Smooth muscle cell (in vitro differentiated cells): ENCODE data around the gene UBASH3A. TPM values are rescaled to one million over a fixed set of nuclear protein-coding genes. Genes with fewer than 3 reads are reported as not detected.

Experiments
- DNase-seq: peaks from one replicate; lab custom pipeline; 2025; ENCODE audit not compliant: unreplicated experiment; lab: John Stamatoyannopoulos, UW
- H2AFZ ChIP-seq: fragments of 200-600 bp; sonication (generic); 2 replicates; pipeline ENCODE4 v1.6.0; 2016; ENCODE audit warnings: antibody characterized with exemption, low read depth, mild to moderate bottlenecking
- H3F3A ChIP-seq: fragments of 200-600 bp; sonication (generic); 2 replicates; pipeline ENCODE4 v1.6.0; 2017; ENCODE audit warnings: antibody characterized with exemption, low read depth
- H3K27ac ChIP-seq: fragments of 200-600 bp; sonication (generic); 2 replicates; pipeline ENCODE4 v1.5.1; 2016; ENCODE audit warnings: low read depth, mild to moderate bottlenecking
- H3K27me3 ChIP-seq: fragments of 200-600 bp; sonication (generic); 2 replicates; pipeline ENCODE4 v1.6.1; 2016; ENCODE audit warnings: low read depth, mild to moderate bottlenecking
- H3K36me3 ChIP-seq: fragments of 200-600 bp; sonication (generic); 2 replicates; pipeline ENCODE4 v1.5.1; 2016; ENCODE audit warnings: low read depth
- H3K4me1 ChIP-seq: fragments of 200-600 bp; sonication (generic); 2 replicates; pipeline ENCODE4 v1.5.1; 2016; ENCODE audit warnings: low read depth
- H3K4me2 ChIP-seq: fragments of 200-600 bp; sonication (generic); 2 replicates; pipeline ENCODE4 v1.6.0; 2016; ENCODE audit warnings: mild to moderate bottlenecking
- H3K4me3 ChIP-seq: fragments of 200-600 bp; sonication (generic); 2 replicates; pipeline ENCODE4 v1.5.1; 2016; ENCODE audit warnings: mild to moderate bottlenecking
- H3K79me2 ChIP-seq: fragments of 200-600 bp; sonication (generic); 2 replicates; pipeline ENCODE4 v1.6.0; 2016; ENCODE audit warnings: low read depth, mild to moderate bottlenecking
- H3K9ac ChIP-seq: fragments of 200-600 bp; sonication (generic); 2 replicates; pipeline ENCODE4 v1.6.0; 2016; ENCODE audit warnings: low read depth
- H3K9me3 ChIP-seq: fragments of 200-600 bp; sonication (generic); replicated peaks from 2 replicates; pipeline ENCODE4 v1.5.1; 2016; ENCODE audit warnings: low read depth
- H4K20me1 ChIP-seq: fragments of 200-600 bp; sonication (generic); 2 replicates; pipeline ENCODE4 v1.6.0; 2016; ENCODE audit warnings: low read depth
- CTCF ChIP-seq: fragments of 200-600 bp; sonication (generic); IDR thresholded peaks from 2 replicates; pipeline ENCODE4 v1.5.1; 2017; ENCODE audit warnings: borderline replicate concordance, mild to moderate bottlenecking, antibody characterized with exemption; ENCODE audit not compliant: insufficient read depth, poor library complexity, severe bottlenecking
- WGBS: methylation state at CpG from one replicate; pipeline ENCODE4 v1.1.7; 2016; ENCODE audit warnings: low lambda C conversion rate; 5-methylcytosine and 5-hydroxymethylcytosine counted together
- polyA plus RNA-seq: library from polyadenylated mRNA; unstranded; fragments of >200 nt; fragmentation: Nextera tagmentation; extraction: Ambion mirVana; gene quantifications from 2 replicates; pipeline ENCODE4 v1.2.1, GENCODE V29; 2016
- total RNA-seq: library from RNA; depleted of rRNA; stranded (reverse); fragments of >200 nt; gene quantifications from 2 replicates; pipeline ENCODE4 v1.2.3, GENCODE V29; 2014

The UBASH3A gene
- total and polyA plus RNA-seq, 2 experiments from 2014 or later: not detected

GRCh38 chr21:42452401-42453223 lies 48.9 kb downstream of the UBASH3A start:
- Histone ChIP-seq H3K9ac (no peak overlapping the region), H2AFZ (no peak overlapping the region), H3K4me1 (no peaks in the 10 kb centered on the region), H3K27ac (no peak overlapping the region), H3K4me2 (no peak overlapping the region), H3F3A (peaks cover 9% of the 10 kb centered on the region), H3K79me2 (no peaks in the 10 kb centered on the region), H3K9me3 (no peaks in the 10 kb centered on the region), H3K36me3 (no peaks in the 10 kb centered on the region), H4K20me1 (no peaks in the 10 kb centered on the region), H3K27me3 (no peaks in the 10 kb centered on the region), H3K4me3 (no peak overlapping the region)
- 95% methylated on average over 22 of the region's 22 CpGs for WGBS
- TF ChIP-seq CTCF: no peak
- no peak for DNase-seq

DNA sequence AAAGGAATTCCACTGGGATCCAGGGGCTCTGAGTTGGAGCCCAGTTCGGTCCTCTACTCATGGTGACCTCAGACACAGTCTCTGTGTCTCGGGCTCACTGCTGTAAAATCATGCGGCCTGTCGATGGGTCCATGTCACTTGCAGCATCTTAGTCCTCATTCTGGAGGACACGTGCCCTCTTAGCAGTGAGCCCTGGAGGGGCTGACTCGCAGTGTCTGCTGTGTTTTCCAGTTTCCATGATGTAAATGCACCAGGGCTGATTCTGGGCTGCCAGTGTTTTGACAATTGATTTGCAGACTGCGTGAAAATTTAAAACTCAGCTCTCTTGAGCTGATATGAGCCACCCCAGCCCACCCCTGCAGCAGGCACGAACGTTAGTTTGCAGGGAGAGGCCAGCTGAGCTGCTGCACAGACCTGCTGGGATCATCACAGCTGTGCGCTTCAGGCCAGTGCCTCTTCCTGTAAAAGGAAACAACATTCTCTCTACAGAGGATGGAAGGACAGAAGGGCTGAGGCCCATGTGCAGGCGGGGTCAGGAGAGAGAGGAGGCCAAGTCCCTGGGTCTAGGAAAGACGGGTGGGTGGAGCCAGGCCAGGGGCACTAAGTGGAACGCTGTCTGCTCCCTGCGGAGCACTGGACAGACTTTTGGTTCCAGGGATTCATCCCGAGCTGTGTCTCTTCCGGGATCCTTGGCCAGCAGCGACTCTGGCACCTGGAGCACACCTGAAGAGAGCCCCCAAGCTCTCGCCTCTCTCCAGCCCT lies 49.7 kb downstream of the UBASH3A start:
- Histone ChIP-seq H4K20me1 (no peaks in the 10 kb centered on the region), H3K9me3 (no peaks in the 10 kb centered on the region), H3K9ac (no peak overlapping the region), H3K27me3 (no peaks in the 10 kb centered on the region), H3K79me2 (no peaks in the 10 kb centered on the region), H3K4me1 (peaks cover under 1% of the 10 kb centered on the region), H3K4me2 (peak overlapping the region; percentile 38), H3K4me3 (no peak overlapping the region), H3K36me3 (no peaks in the 10 kb centered on the region), H2AFZ (no peak overlapping the region), H3F3A (peaks cover 10% of the 10 kb centered on the region), H3K27ac (no peak overlapping the region)
- no peak for TF ChIP-seq CTCF
- DNase-seq: no peak
- WGBS: 43% methylated on average over 18 of the region's 18 CpGs

- Histone ChIP-seq H3K9me3 (no peaks in the 10 kb centered on the region), H3K79me2 (no peaks in the 10 kb centered on the region), H3K36me3 (no peaks in the 10 kb centered on the region), H3K4me1 (peaks cover 7% of the 10 kb centered on the region), H3K9ac (no peak overlapping the region), H3K27ac (no peak overlapping the region), H3K4me2 (peak overlapping the region; percentile 38), H2AFZ (no peak overlapping the region), H3F3A (peaks cover 15% of the 10 kb centered on the region), H3K27me3 (no peaks in the 10 kb centered on the region), H4K20me1 (no peaks in the 10 kb centered on the region), H3K4me3 (no peak overlapping the region)
- 81% methylated on average over 19 of the region's 19 CpGs for WGBS
- no peak for TF ChIP-seq CTCF
- no peak for DNase-seq
Observed at GRCh38 chr21:42453986-42454570, 50.4 kb downstream of the UBASH3A start.
